ENCODE results near the gene WASF2.
"Not testable (repeated sequence)": the region's sequence is repeated elsewhere in the genome, so short reads cannot be mapped to it uniquely, and the experiment has no call there.

WASF2 gene, protein sequence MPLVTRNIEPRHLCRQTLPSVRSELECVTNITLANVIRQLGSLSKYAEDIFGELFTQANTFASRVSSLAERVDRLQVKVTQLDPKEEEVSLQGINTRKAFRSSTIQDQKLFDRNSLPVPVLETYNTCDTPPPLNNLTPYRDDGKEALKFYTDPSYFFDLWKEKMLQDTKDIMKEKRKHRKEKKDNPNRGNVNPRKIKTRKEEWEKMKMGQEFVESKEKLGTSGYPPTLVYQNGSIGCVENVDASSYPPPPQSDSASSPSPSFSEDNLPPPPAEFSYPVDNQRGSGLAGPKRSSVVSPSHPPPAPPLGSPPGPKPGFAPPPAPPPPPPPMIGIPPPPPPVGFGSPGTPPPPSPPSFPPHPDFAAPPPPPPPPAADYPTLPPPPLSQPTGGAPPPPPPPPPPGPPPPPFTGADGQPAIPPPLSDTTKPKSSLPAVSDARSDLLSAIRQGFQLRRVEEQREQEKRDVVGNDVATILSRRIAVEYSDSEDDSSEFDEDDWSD

DNA sequence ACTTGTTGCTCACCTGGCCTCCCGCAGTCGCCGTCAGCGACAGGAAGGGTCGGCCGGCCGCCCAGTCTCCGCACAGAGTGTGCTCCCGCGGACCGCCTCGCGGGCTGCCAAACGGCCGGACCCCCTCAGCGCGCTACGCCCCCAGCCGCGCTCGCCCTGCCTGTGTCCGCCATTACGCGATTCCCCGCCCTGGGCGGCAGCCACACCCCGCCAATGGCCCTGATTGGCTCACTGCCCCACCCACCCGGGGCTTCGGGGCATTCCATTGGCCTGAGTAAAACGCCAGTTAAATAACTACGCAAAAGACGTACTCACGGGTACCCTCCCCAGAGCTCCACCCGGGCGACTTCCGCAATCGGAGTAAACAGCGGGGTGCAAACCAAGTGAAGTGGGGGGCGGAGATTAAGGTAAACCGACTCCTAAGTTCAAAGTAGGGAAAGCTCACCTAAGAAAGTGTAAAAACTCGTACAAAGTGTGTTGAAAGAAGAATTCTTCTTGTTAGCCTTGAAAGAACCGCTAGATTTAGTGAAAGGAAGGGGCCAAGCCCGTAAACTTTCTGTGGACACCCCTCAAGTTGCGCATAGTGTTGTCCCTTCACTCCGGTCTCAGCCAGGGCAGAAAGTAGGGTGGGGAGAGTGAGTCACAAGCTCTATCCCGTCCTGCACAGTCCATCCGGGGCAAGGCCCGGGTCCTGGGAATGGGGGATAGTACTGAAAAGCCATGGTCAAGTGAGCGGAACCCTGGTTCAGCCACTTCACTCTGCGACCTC lies at the start of gene WASF2:
TSS of gene WASF2 (minus strand) at position 195 of the 769 bp plus-strand sequence. CDS start 61,277 bp downstream, outside the sequence.
- Histone ChIP-seq H3K79me2 (ENCODE audit: insufficient read depth, low read length) (peaks cover 42% of the 10 kb centered on the region), H3K36me3 (ENCODE audit: low read length) (no peaks in the 10 kb centered on the region), H2AFZ (ENCODE audit: low read depth, low read length, severe bottlenecking) (peak within 1 kb of the TSS; percentile 57), H3F3A (ENCODE audit: insufficient read depth) (peaks cover 17% of the 10 kb centered on the region; the same call in 1 of the 2 replicates), H3K9me2 (replicated peaks; ENCODE audit: insufficient read depth, low read length) (no peaks in the 10 kb centered on the region), H3K9me3 (ENCODE audit: insufficient read depth, low read length) (no peaks in the 10 kb centered on the region), H3K27ac (ENCODE audit: low read depth, low read length) (peak within 1 kb of the TSS; percentile 79), H4K20me1 (ENCODE audit: low read depth, low read length) (no peaks in the 10 kb centered on the region), H3K9ac (ENCODE audit: low read length) (peak within 1 kb of the TSS; percentile 93), H3K27me3 (ENCODE audit: low read length) (no peaks in the 10 kb centered on the region), H3K4me2 (ENCODE audit: low read depth, low read length, poor library complexity, severe bottlenecking) (peak within 1 kb of the TSS; percentile 82), H3K4me3 (ENCODE audit: insufficient read depth, low read length, poor library complexity, severe bottlenecking) (peak within 1 kb of the TSS; percentile 94)
- TF ChIP-seq, protein P1, sequence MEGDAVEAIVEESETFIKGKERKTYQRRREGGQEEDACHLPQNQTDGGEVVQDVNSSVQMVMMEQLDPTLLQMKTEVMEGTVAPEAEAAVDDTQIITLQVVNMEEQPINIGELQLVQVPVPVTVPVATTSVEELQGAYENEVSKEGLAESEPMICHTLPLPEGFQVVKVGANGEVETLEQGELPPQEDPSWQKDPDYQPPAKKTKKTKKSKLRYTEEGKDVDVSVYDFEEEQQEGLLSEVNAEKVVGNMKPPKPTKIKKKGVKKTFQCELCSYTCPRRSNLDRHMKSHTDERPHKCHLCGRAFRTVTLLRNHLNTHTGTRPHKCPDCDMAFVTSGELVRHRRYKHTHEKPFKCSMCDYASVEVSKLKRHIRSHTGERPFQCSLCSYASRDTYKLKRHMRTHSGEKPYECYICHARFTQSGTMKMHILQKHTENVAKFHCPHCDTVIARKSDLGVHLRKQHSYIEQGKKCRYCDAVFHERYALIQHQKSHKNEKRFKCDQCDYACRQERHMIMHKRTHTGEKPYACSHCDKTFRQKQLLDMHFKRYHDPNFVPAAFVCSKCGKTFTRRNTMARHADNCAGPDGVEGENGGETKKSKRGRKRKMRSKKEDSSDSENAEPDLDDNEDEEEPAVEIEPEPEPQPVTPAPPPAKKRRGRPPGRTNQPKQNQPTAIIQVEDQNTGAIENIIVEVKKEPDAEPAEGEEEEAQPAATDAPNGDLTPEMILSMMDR (IDR thresholded peaks at IDR 0.05; ENCODE audit: insufficient read depth, low read length, poor library complexity, severe bottlenecking) = no peak
- TF ChIP-seq EZH2phosphoT487 (conservative IDR thresholded peaks at IDR 0.05; ENCODE audit: low read length) = no peak

DNA sequence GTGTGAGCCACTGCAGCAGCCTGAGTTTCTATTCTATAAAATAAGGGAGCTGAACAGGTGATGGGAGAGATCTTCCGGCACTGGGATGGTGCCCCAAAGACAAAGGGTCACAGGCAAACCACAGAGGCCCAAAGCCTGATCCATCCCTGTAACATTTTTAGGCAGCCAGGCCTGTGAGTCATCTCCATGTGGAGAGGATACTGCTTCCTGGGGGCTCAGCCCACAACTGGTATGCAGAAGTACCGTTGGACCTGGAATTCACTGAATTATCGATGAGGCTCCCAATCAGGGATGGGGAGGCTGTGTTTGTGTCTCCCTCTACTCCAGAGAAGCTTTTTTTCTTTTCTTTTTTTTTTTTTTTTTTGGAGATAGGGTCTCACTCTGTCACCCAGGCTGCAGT lies 48.8 kb upstream of the WASF2 start:
- H3K27ac ChIP-seq (ENCODE audit: low read depth, low read length) = no peak overlapping the region
- H3K4me2 ChIP-seq (ENCODE audit: low read depth, low read length, poor library complexity, severe bottlenecking) = no peak overlapping the region
- no peak overlapping the region for H2AFZ ChIP-seq (ENCODE audit: low read depth, low read length, severe bottlenecking)
- no peaks in the 10 kb centered on the region for H3K36me3 ChIP-seq (ENCODE audit: low read length)
- no peaks in the 10 kb centered on the region for H3F3A ChIP-seq (ENCODE audit: insufficient read depth)
- H3K4me3 ChIP-seq (ENCODE audit: insufficient read depth, low read length, poor library complexity, severe bottlenecking) = no peak overlapping the region
- H4K20me1 ChIP-seq (ENCODE audit: low read depth, low read length) = no peaks in the 10 kb centered on the region
- TF ChIP-seq, protein P1 (IDR thresholded peaks at IDR 0.05; ENCODE audit: insufficient read depth, low read length, poor library complexity, severe bottlenecking) = no peak
- TF ChIP-seq EZH2phosphoT487 (conservative IDR thresholded peaks at IDR 0.05; ENCODE audit: low read length) = no peak
- H3K27me3 ChIP-seq (ENCODE audit: low read length) = no peaks in the 10 kb centered on the region
- no peaks in the 10 kb centered on the region for H3K79me2 ChIP-seq (ENCODE audit: insufficient read depth, low read length)
- H3K9ac ChIP-seq (ENCODE audit: low read length) = no peak overlapping the region
- H3K9me3 ChIP-seq (ENCODE audit: insufficient read depth, low read length) = no peaks in the 10 kb centered on the region
- no peaks in the 10 kb centered on the region for H3K9me2 ChIP-seq (replicated peaks; ENCODE audit: insufficient read depth, low read length)

DNA sequence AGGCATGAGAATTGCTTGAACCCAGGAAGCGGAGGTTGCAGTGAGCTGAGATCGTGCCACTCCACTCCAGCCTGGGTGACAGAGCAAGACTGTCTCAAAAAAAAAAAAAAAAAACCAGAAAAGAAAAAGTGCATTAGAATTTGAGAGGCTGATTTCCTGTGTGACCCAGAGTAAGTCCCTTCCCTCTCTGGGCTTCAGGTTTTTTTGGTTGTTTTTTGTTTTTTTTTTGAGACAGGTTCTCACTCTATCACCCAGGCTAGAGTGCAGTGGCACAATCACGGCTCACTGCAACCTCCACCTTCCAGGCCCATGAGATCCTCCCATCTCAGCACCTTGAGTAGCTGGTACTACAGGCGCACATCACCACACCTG lies 48.3 kb upstream of the WASF2 start:
- H2AFZ ChIP-seq (ENCODE audit: low read depth, low read length, severe bottlenecking); H3K9ac ChIP-seq (ENCODE audit: low read length); H3K9me2 ChIP-seq (replicated peaks; ENCODE audit: insufficient read depth, low read length); H4K20me1 ChIP-seq (ENCODE audit: low read depth, low read length); H3K79me2 ChIP-seq (ENCODE audit: insufficient read depth, low read length); H3K36me3 ChIP-seq (ENCODE audit: low read length); H3K27me3 ChIP-seq (ENCODE audit: low read length); H3K4me2 ChIP-seq (ENCODE audit: low read depth, low read length, poor library complexity, severe bottlenecking); H3K9me3 ChIP-seq (ENCODE audit: insufficient read depth, low read length); H3F3A ChIP-seq (ENCODE audit: insufficient read depth); H3K4me3 ChIP-seq (ENCODE audit: insufficient read depth, low read length, poor library complexity, severe bottlenecking); H3K27ac ChIP-seq (ENCODE audit: low read depth, low read length): not testable (repeated sequence)

All from SU-DHL-6 (cell line).